MM.1S (cell line): ENCODE measurements around the gene MTMR8.

Source experiments
- CTCF ChIP-seq: fragments of 300-600 bp; sonication (generic); IDR thresholded peaks from 2 replicates; pipeline ENCODE4 v1.5.1; 2016; ENCODE audit warnings: antibody characterized with exemption, low read length, mixed read lengths
- EZH2phosphoT487 ChIP-seq: fragments of 300-600 bp; sonication (generic); IDR thresholded peaks from 2 replicates; pipeline ENCODE4 v1.6.1; 2018; ENCODE audit warnings: antibody characterized with exemption, low read length

DNA sequence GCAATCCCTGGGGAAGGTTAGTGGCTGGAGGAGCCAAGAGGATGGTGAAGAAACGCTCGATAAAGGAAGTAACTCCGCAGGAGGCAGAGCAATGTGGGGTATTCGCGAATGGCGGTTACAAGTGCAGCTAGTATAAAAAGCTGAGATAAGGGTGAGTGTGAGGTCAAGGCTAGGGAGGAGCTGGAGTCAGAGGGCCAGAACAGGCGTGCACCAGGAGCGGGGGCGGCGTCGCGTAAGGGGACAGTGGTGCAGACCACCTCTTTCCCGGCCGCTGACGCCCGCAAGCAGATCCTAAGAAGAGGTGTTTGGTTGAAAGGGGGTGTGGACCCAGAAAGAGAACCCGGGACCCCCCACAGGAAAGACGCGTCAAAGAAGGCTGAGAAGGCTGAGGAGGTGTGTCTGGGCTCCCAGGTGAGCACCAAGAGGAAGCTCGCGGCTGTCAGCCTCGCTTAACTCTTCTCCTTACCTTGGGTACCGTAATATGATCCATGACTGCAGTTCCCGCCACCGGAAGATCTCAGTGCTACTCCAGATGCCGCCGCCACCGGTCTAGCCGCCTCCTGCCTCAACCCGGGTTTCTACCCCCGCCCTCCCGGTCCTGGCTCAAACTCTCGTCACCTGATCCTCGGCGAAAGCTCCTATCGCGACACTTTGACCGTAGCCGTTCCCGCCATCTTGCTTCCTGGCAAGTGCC lies at the start of gene MTMR8:
- TF ChIP-seq EZH2phosphoT487, result no peak
- no peak for TF ChIP-seq CTCF
